ENCODE data around the gene FRY. TPM values are rescaled to one million over a fixed set of nuclear protein-coding genes. Genes with fewer than 3 reads are reported as not detected.
A peak's percentile ranks its signal among the peaks of the same experiment; 100 is the strongest.

Gene FRY
- total RNA-seq, 1 experiment from 2014 or later = 4.7 TPM

DNA sequence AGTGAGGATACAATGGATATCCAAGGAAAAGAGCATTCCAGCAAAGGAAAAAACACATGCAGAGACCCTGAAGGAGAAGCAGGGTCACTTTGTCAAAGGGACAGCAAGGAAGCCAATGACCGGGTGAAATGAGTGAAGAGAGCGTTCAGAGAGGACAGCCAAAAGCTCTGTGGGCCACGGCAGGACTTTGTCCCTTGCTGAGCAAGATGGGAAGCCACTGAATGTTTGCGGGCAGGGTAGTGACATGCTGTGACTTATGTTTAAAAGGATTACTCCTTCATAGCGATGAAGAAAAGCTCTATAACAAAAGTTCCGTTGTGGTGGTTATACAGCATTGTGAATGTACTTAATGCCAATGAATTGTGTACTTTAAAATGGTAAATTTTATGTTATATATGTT, 267.1 kb downstream of the FRY start:
- Histone ChIP-seq H3K4me2 (no peak overlapping the region), H3K36me3 (ENCODE audit: low read depth) (no peaks in the 10 kb centered on the region), H4K20me1 (ENCODE audit: insufficient read depth) (no peaks in the 10 kb centered on the region), H3K9me2 (ENCODE audit: insufficient read depth) (no peaks in the 10 kb centered on the region), H3K4me3 (no peak overlapping the region), H2AFZ (no peak overlapping the region), H3K4me1 (replicated peaks; ENCODE audit: insufficient read depth) (no peaks in the 10 kb centered on the region), H3K79me2 (ENCODE audit: low read depth) (no peaks in the 10 kb centered on the region), H3K9me3 (ENCODE audit: insufficient read depth, low read depth) (no peaks in the 10 kb centered on the region), H3F3A (ENCODE audit: insufficient read depth, low read depth) (no peaks in the 10 kb centered on the region), H3K27me3 (ENCODE audit: insufficient read depth, low read depth) (peaks cover 26% of the 10 kb centered on the region), H3K27ac (no peak overlapping the region)
- no peak for TF ChIP-seq CTCF (conservative IDR thresholded peaks at IDR 0.05)
- no peak for TF ChIP-seq EZH2 (IDR thresholded peaks at IDR 0.05; ENCODE audit: low read depth)
- ChIA-PET CTCF (no interaction called here), POLR2A (ENCODE audit: unreplicated experiment) (no interaction called here)
- BruUV-seq (replicated peaks) = no TSS peak
- DNase-seq = no peak
- intact Hi-C loops (cut with micrococcal nuclease; ENCODE audit: unreplicated experiment) = no loop called here

DNA sequence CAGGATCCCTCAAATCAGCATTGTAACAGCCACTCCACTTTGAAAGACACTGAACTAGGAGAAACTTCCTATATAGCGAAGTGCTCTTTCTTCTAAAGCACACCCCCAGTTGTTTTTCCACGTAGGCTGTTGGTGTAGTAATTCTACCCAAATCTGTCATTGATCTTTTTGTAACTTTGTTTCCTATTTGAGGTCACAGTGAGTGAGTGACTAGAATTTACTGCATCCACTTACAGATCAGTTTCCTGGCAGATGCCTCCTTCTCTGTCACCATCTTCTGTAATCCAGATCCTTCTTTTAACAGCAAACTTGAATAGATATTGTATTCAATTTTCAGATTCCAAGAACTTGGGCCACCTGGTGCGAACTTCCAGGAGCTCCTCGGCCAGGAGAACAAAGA, 268.3 kb downstream of the FRY start:
- peak overlapping the region; percentile 13; the same call in 1 of the 2 replicates for H2AFZ ChIP-seq
- H3K36me3 ChIP-seq (ENCODE audit: low read depth) = no peaks in the 10 kb centered on the region
- H3K9me2 ChIP-seq (ENCODE audit: insufficient read depth) = no peaks in the 10 kb centered on the region
- no TSS peak for BruUV-seq (replicated peaks)
- H3K4me3 ChIP-seq = no peak overlapping the region
- peaks cover 26% of the 10 kb centered on the region for H3K27me3 ChIP-seq (ENCODE audit: insufficient read depth, low read depth)
- H3K4me1 ChIP-seq (replicated peaks; ENCODE audit: insufficient read depth) = no peaks in the 10 kb centered on the region
- TF ChIP-seq EZH2 (IDR thresholded peaks at IDR 0.05; ENCODE audit: low read depth) (no peak), CTCF (conservative IDR thresholded peaks at IDR 0.05) (no peak)
- no peaks in the 10 kb centered on the region for H3F3A ChIP-seq (ENCODE audit: insufficient read depth, low read depth)
- no peak overlapping the region for H3K27ac ChIP-seq
- H3K9me3 ChIP-seq (ENCODE audit: insufficient read depth, low read depth) = no peaks in the 10 kb centered on the region
- no peaks in the 10 kb centered on the region for H4K20me1 ChIP-seq (ENCODE audit: insufficient read depth)
- H3K79me2 ChIP-seq (ENCODE audit: low read depth) = no peaks in the 10 kb centered on the region
- no peak overlapping the region for H3K4me2 ChIP-seq
- ChIA-PET POLR2A (ENCODE audit: unreplicated experiment) (no interaction called here), CTCF (no interaction called here)
- intact Hi-C loops (cut with micrococcal nuclease; ENCODE audit: unreplicated experiment) = no loop called here
- DNase-seq = no peak

GRCh38 chr13:32300406-32300805, 268.8 kb downstream of the FRY start:
- Histone ChIP-seq H3K4me1 (replicated peaks; ENCODE audit: insufficient read depth) (no peaks in the 10 kb centered on the region), H3K9me3 (ENCODE audit: insufficient read depth, low read depth) (no peaks in the 10 kb centered on the region; the same call in 1 of the 2 replicates)

More at GRCh38 chr13:32300406-32300805, 268.8 kb downstream of the FRY start:
- H4K20me1 ChIP-seq (ENCODE audit: insufficient read depth) = no peaks in the 10 kb centered on the region
- no peaks in the 10 kb centered on the region for H3K79me2 ChIP-seq (ENCODE audit: low read depth)
- no peak overlapping the region for H3K27ac ChIP-seq
- ChIA-PET CTCF (no interaction called here), POLR2A (ENCODE audit: unreplicated experiment) (no interaction called here)
- no peaks in the 10 kb centered on the region for H3K9me2 ChIP-seq (ENCODE audit: insufficient read depth)
- no peaks in the 10 kb centered on the region for H3K36me3 ChIP-seq (ENCODE audit: low read depth)
- TF ChIP-seq EZH2 (IDR thresholded peaks at IDR 0.05; ENCODE audit: low read depth) = no peak
- no peak for TF ChIP-seq CTCF (conservative IDR thresholded peaks at IDR 0.05)
- intact Hi-C loops (cut with micrococcal nuclease; ENCODE audit: unreplicated experiment) = no loop called here
- no peak overlapping the region for H2AFZ ChIP-seq
- H3F3A ChIP-seq (ENCODE audit: insufficient read depth, low read depth) = no peaks in the 10 kb centered on the region
- no peak overlapping the region for H3K4me3 ChIP-seq
- no peak overlapping the region for H3K4me2 ChIP-seq
- no TSS peak for BruUV-seq (replicated peaks)
- no peak for DNase-seq
- H3K27me3 ChIP-seq (ENCODE audit: insufficient read depth, low read depth) = peaks cover 26% of the 10 kb centered on the region

Data from PC-9 (cell line).